Urinary bladder (tissue), 4 donors: ENCODE data around the gene ARHGAP30. TPM values are rescaled to one million over a fixed set of nuclear protein-coding genes. Genes with fewer than 3 reads are reported as not detected.

ENCODE experiments used
- DNase-seq: peaks from one replicate; pipeline ENCODE4 v3.0.0-alpha.2; 2015; ENCODE audit errors: extremely low spot score
- H3K27ac ChIP-seq: one replicate; pipeline ENCODE4 v1.5.1; 2013; ENCODE audit warnings: low read depth, mild to moderate bottlenecking, moderate library complexity
- H3K36me3 ChIP-seq: one replicate; pipeline ENCODE4 v1.6.1; 2013; ENCODE audit warnings: mild to moderate bottlenecking, moderate library complexity; ENCODE audit not compliant: insufficient read depth
- H3K4me1 ChIP-seq: one replicate; pipeline ENCODE4 v1.6.1; 2013; ENCODE audit warnings: mild to moderate bottlenecking, moderate library complexity; ENCODE audit not compliant: insufficient read depth
- H3K4me3 ChIP-seq: one replicate; pipeline ENCODE4 v1.5.1; 2013; ENCODE audit warnings: low read depth, low read length
- WGBS: extraction: QIAGEN DNeasy Blood & Tissue Kit; methylation state at CpG from one replicate; pipeline ENCODE4 v1.1.7; 2013; 5-methylcytosine and 5-hydroxymethylcytosine counted together
- polyA plus RNA-seq: library from polyadenylated mRNA; stranded (reverse); fragments of 200-250 nt; gene quantifications from one replicate; pipeline ENCODE4 v1.2.3, GENCODE V29; 2013
- total RNA-seq: library from RNA; depleted of rRNA; stranded (reverse); fragments of >200 nt; gene quantifications from one replicate; pipeline ENCODE4 v1.2.3, GENCODE V29; 2014
- donor health status: healthy with polysubstance abuse.
- donor health status: healthy.

The ARHGAP30 gene
- total and polyA plus RNA-seq, 2 donors, result 2.9 to 5.1 TPM

GRCh38 chr1:161013488-161014230, 56.0 kb downstream of the ARHGAP30 start:
- Histone ChIP-seq H3K4me1 (no peaks in the 10 kb centered on the region), H3K36me3 (no peaks in the 10 kb centered on the region), H3K4me3 (no peak overlapping the region), H3K27ac (peak overlapping the region; percentile 97)
- peak; percentile 77 for DNase-seq
- 27% methylated on average over 15 of the region's 15 CpGs for WGBS

- no peak for DNase-seq
- no peaks in the 10 kb centered on the region for H3K4me1 ChIP-seq
- no peak overlapping the region for H3K4me3 ChIP-seq
- H3K36me3 ChIP-seq, result no peaks in the 10 kb centered on the region
- H3K27ac ChIP-seq, result peak overlapping the region; percentile 97
Measured at GRCh38 chr1:161013131-161013487, 56.6 kb downstream of the ARHGAP30 start.

DNA sequence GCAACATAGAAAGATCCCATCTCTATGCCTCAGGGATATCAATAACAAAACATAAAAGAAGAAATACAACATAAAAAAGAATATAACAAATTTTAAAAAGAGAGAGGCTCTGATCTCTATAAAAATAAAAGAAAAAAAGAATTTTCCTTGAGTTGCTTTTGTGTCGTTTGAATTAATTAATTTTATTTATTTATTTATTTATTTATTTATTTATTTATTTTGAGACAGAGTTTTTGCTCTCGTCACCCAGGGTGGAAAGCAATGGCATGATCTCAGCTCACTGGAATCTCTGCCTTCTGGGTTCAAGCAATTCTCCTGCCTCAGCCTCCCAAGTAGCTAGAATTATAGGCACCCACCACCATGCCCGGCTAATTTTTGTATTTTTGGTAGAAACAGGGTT, 57.3 kb downstream of the ARHGAP30 start:
- 90% methylated on average over 3 of the region's 3 CpGs for WGBS
- no peak for DNase-seq
- no peak overlapping the region for H3K27ac ChIP-seq
- no peaks in the 10 kb centered on the region for H3K36me3 ChIP-seq
- no peak overlapping the region for H3K4me3 ChIP-seq
- H3K4me1 ChIP-seq, result no peaks in the 10 kb centered on the region

DNA sequence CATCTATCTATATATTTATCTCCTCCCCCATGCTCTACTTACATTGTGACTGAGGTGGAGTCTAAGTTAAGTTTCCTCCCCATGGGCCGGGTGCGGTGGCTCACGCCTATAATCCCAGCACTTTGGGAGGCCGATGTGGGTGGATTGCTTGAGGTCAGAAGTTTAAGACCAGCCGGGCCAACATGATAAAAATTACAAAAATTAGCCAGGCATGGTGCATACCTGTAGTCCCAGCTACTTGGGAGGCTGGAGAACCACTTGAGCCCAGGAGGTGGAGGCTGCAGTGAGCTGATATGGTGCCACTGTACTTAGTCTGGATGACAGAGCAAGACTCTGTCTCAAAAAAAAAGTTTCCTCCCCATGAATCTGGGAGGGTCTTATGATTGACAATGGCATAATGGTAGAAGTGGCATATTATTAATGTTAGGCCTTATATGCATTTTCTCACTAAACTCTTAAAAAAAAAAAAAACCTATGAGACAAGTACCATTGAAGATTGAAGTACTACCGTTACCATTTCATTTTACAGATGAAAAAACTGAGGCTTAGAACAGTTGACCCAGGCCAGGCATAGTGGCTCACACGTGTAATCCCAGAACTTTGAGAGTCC, 60.0 kb downstream of the ARHGAP30 start:
- H3K27ac ChIP-seq, result no peak overlapping the region
- no peak overlapping the region for H3K4me3 ChIP-seq
- WGBS, result 72% methylated on average over 7 of the region's 7 CpGs
- H3K36me3 ChIP-seq, result no peaks in the 10 kb centered on the region
- H3K4me1 ChIP-seq, result no peaks in the 10 kb centered on the region
- no peak for DNase-seq

GRCh38 chr1:161008869-161009510, 60.7 kb downstream of the ARHGAP30 start:
- WGBS, result 59% methylated on average over 4 of the region's 4 CpGs
- DNase-seq, result no peak
- Histone ChIP-seq H3K36me3 (no peaks in the 10 kb centered on the region), H3K4me3 (no peak overlapping the region), H3K4me1 (no peaks in the 10 kb centered on the region), H3K27ac (no peak overlapping the region)

DNA sequence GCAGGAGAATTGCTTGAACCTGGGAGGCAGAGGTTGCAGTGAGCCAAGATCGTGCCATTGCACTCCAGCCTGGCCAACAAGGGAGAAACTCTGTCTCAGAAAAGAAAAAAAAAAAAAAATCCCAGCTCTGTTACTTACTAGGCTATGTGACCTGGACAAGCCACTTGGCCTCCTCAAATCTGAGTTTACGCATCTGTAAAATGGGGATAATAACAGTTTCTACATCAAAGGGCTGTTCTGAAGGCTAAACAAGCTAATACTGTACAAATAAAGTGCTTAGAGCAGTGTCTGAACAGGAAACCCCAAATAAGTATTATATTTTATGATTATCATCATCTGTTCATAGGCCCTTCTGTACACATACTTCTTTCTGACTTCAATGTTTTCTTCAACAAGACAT, 62.3 kb downstream of the ARHGAP30 start:
- no peak for DNase-seq
- WGBS, result 98% methylated on average over 2 of the region's 2 CpGs
- H3K4me1 ChIP-seq, result no peaks in the 10 kb centered on the region
- no peak overlapping the region for H3K4me3 ChIP-seq
- no peaks in the 10 kb centered on the region for H3K36me3 ChIP-seq
- H3K27ac ChIP-seq, result no peak overlapping the region

DNA sequence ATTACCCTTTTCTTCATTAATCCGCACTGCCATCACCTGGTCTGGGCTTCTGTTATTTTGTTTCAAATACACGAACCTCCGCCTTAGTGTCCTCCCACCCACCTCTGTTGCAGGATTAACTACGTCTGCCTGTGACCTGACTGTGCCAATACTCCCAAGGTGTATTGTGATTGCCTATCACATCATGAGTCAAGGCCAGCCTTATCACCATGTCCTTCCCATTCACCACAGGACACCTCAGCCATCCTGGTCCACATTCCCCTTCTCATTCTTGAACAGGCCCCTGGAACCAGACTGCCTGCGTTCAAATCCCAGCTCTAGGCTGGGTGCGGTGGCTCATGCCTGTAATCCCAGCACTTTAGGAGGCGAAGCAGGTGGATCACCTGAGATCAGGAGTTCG, 63.1 kb downstream of the ARHGAP30 start:
- Histone ChIP-seq H3K4me3 (no peak overlapping the region), H3K4me1 (no peaks in the 10 kb centered on the region), H3K27ac (no peak overlapping the region), H3K36me3 (no peaks in the 10 kb centered on the region)
- no peak for DNase-seq
- WGBS, result 93% methylated on average over 8 of the region's 8 CpGs

DNA sequence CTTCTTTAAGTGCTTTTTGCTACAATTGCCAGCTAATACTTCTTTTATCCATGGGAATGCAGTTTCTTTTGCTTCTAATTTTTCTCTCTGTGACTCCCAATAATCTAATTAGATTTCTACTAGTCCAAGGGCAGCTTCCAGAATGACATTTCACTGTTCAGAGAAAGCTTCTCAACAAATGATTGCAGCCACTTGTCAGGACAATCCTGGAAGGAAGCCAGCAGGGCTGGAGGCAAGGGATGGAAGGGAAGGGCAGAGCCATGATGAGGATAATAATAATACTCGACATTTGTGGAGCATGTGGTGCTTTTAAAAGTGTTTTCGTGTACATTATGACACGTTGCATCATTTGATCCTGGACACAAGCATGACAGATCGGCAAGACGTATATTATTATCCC, 68.2 kb downstream of the ARHGAP30 start:
- 51% methylated on average over 5 of the region's 5 CpGs for WGBS
- Histone ChIP-seq H3K27ac (no peak overlapping the region), H3K4me3 (no peak overlapping the region), H3K4me1 (no peaks in the 10 kb centered on the region), H3K36me3 (no peaks in the 10 kb centered on the region)
- DNase-seq, result no peak

DNA sequence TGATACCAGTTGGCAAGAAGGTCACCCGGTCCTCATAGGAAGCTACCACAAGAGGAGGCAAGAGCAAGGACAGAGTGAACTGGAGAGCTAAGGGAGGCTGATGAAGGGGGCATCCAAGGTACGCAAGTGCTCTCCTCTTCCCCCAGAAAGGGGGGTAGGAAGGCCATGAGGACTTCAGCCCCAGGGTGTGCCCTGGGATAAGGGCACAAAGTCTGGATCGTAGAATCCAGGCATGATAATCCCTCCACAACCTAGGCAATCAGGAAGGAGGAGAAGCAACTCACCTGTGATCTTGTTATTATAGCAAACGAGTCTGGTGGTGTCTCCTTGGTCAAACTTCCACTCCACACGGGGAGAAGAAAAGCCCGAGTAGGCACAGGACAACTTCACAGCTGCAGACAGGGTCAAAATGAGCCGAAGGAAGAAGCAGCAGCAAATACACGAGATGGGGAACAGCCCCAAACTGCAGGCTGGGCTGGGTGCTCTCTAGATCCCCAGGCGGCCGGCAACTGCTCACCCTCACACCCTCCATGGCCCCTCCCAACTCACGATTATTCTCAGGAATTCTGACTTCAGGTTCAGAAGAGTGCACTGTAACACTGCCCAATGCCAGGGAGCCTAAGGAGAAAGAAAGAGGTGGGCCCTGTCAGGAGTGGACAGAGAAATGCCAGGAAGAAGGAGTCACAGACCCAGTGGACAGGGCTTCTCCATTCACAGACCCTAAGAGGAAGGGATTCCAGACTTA, 68.8 kb downstream of the ARHGAP30 start:
- Histone ChIP-seq H3K4me1 (no peaks in the 10 kb centered on the region), H3K36me3 (no peaks in the 10 kb centered on the region), H3K4me3 (no peak overlapping the region), H3K27ac (no peak overlapping the region)
- no peak for DNase-seq
- WGBS, result 84% methylated on average over 11 of the region's 11 CpGs

- Histone ChIP-seq H3K36me3 (no peaks in the 10 kb centered on the region), H3K4me3 (no peak overlapping the region), H3K27ac (no peak overlapping the region), H3K4me1 (no peaks in the 10 kb centered on the region)
- no peak for DNase-seq
- 90% methylated on average over 5 of the region's 5 CpGs for WGBS
Measured at GRCh38 chr1:160999376-160999775, 70.3 kb downstream of the ARHGAP30 start.

- WGBS, result 72% methylated on average over 1 of the region's 1 CpG
- no peak for DNase-seq
Measured at GRCh38 chr1:160997323-160998038, 72.2 kb downstream of the ARHGAP30 start.

More at GRCh38 chr1:160997323-160998038, 72.2 kb downstream of the ARHGAP30 start:
- no peaks in the 10 kb centered on the region for H3K4me1 ChIP-seq
- H3K27ac ChIP-seq, result peak overlapping the region; percentile 45
- no peaks in the 10 kb centered on the region for H3K36me3 ChIP-seq
- no peak overlapping the region for H3K4me3 ChIP-seq
